IMR-90 (cell line): ENCODE data around the gene NUP210. TPM values are rescaled to one million over a fixed set of nuclear protein-coding genes. Genes with fewer than 3 reads are reported as not detected.

Experiments used
- ATAC-seq: fragments of 200-7000 bp; cut with Tn5 transposase; 2 replicates; pipeline ENCODE4 v1.9.1; 2020; ENCODE audit warnings: low read depth, mild to moderate bottlenecking, moderate library complexity
- BruUV-seq: library from RNA; stranded (reverse); fragments of 400-500 nt; replicated peaks from 2 replicates; lab custom pipeline; 2021; lab: Mats Ljungman, UMichigan
- CTCF ChIA-PET: fragments of 300-600 bp; formaldehyde crosslinking; extraction: SDS; loops from one replicate; lab custom pipeline; 2021; ENCODE audit warnings: antibody characterized with exemption; lab: Yijun Ruan, JAX
- POLR2A ChIA-PET: fragments of 300-600 bp; sonication (Branson Sonifier 250); formaldehyde crosslinking; loops from one replicate; lab custom pipeline; 2022; ENCODE audit warnings: antibody characterized with exemption; ENCODE audit not compliant: unreplicated experiment; lab: Charles Lee
- DNase-seq: peaks from one replicate; pipeline ENCODE4 v3.0.0; 2013
- H2AFZ ChIP-seq: replicated peaks from 2 replicates; pipeline ENCODE3; 2013; ENCODE audit warnings: low read length, mild to moderate bottlenecking; ENCODE audit not compliant: poor library complexity
- H2AK5ac ChIP-seq: 2 replicates; pipeline ENCODE4 v1.6.1; 2013; ENCODE audit warnings: low read depth, low read length, inconsistent platforms
- H2AK9ac ChIP-seq: replicated peaks from 2 replicates; pipeline ENCODE3; 2013; ENCODE audit warnings: mild to moderate bottlenecking, low read depth, low read length, moderate library complexity; ENCODE audit not compliant: poor library complexity
- H2BK120ac ChIP-seq: 2 replicates; pipeline ENCODE4 v1.6.1; 2013; ENCODE audit warnings: low read depth, low read length, inconsistent platforms
- H2BK15ac ChIP-seq: 3 replicates; pipeline ENCODE4 v1.6.1; 2013; ENCODE audit warnings: low read depth, low read length, inconsistent platforms
- H2BK20ac ChIP-seq: 2 replicates; pipeline ENCODE4 v1.6.1; 2013; ENCODE audit warnings: low read depth, mild to moderate bottlenecking, inconsistent platforms, low read length, moderate library complexity
- H2BK5ac ChIP-seq: 2 replicates; pipeline ENCODE4 v1.6.1; 2013; ENCODE audit warnings: mild to moderate bottlenecking, low read depth, low read length, inconsistent platforms; ENCODE audit not compliant: poor library complexity, severe bottlenecking
- H3K14ac ChIP-seq: replicated peaks from 2 replicates; pipeline ENCODE4 v1.6.1; 2013; ENCODE audit warnings: low read depth, low read length, inconsistent platforms
- H3K18ac ChIP-seq: 2 replicates; pipeline ENCODE4 v1.6.1; 2013; ENCODE audit warnings: low read depth, low read length, control low read depth
- H3K23ac ChIP-seq: 2 replicates; pipeline ENCODE4 v1.6.1; 2013; ENCODE audit warnings: low read depth, low read length, inconsistent platforms
- H3K27ac ChIP-seq: 2 replicates; pipeline ENCODE4 v1.5.1; 2013; ENCODE audit warnings: mild to moderate bottlenecking, control low read depth, low read length; ENCODE audit not compliant: insufficient read depth
- H3K27me3 ChIP-seq: 2 replicates; pipeline ENCODE4 v1.6.1; 2013; ENCODE audit warnings: low read length; ENCODE audit not compliant: control insufficient read depth, insufficient read depth
- H3K36me3 ChIP-seq: 2 replicates; pipeline ENCODE4 v1.6.1; 2013; ENCODE audit warnings: low read length, mixed read lengths; ENCODE audit not compliant: control insufficient read depth, insufficient read depth
- H3K4ac ChIP-seq: 2 replicates; pipeline ENCODE4 v1.6.1; 2013; ENCODE audit warnings: low read depth, low read length, inconsistent platforms
- H3K4me1 ChIP-seq: 2 replicates; pipeline ENCODE4 v1.6.1; 2013; ENCODE audit warnings: low read length, mixed read lengths; ENCODE audit not compliant: control insufficient read depth, insufficient read depth
- H3K4me2 ChIP-seq: 2 replicates; pipeline ENCODE4 v1.6.1; 2013; ENCODE audit warnings: low read depth, mild to moderate bottlenecking, control low read depth, low read length, moderate library complexity
- H3K4me3 ChIP-seq: 2 replicates; pipeline ENCODE4 v1.5.1; 2013; ENCODE audit warnings: low read depth, mild to moderate bottlenecking, control low read depth, low read length, moderate library complexity; ENCODE audit not compliant: insufficient read depth
- H3K56ac ChIP-seq: 2 replicates; pipeline ENCODE4 v1.6.1; 2013; ENCODE audit warnings: low read length, inconsistent platforms; ENCODE audit not compliant: insufficient read depth; ENCODE audit errors: extremely low read depth
- H3K79me1 ChIP-seq, 2 experiments: 2 replicates each; pipeline ENCODE4 v1.6.1; 2013; ENCODE audit warnings: low read length in 2 of 2, inconsistent platforms in 1 of 2, low read depth in 1 of 2
- H3K9ac ChIP-seq: 2 replicates; pipeline ENCODE4 v1.6.1; 2013; ENCODE audit warnings: low read depth, low read length, control low read depth
- H3K9me1 ChIP-seq: 2 replicates; pipeline ENCODE4 v1.6.1; 2013; ENCODE audit warnings: low read length, inconsistent platforms; ENCODE audit not compliant: insufficient read depth
- H3K9me3 ChIP-seq: 2 replicates; pipeline ENCODE4 v1.6.1; 2013; ENCODE audit warnings: low read length; ENCODE audit not compliant: control insufficient read depth, insufficient read depth
- H4K20me1 ChIP-seq: 2 replicates; pipeline ENCODE4 v1.6.1; 2013; ENCODE audit warnings: low read length, inconsistent platforms; ENCODE audit not compliant: insufficient read depth
- H4K5ac ChIP-seq: 2 replicates; pipeline ENCODE4 v1.6.1; 2013; ENCODE audit warnings: mild to moderate bottlenecking, low read depth, low read length, control low read depth
- H4K8ac ChIP-seq, 2 experiments: 2 replicates each; pipeline ENCODE4 v1.6.1; 2013; ENCODE audit warnings: low read depth in 2 of 2, low read length in 2 of 2, control low read depth in 1 of 2, inconsistent platforms in 1 of 2
- H4K91ac ChIP-seq: 2 replicates; pipeline ENCODE4 v1.6.1; 2013; ENCODE audit warnings: low read depth, low read length, inconsistent platforms; ENCODE audit not compliant: insufficient read depth
- CEBPB ChIP-seq: IDR thresholded peaks from 2 replicates; pipeline ENCODE4 v1.6.1; 2012; ENCODE audit warnings: low read depth, low read length, improper control_type of control experiment
- CTCF ChIP-seq: conservative IDR thresholded peaks from 2 replicates; pipeline ENCODE4 v1.5.1; 2012; ENCODE audit warnings: mild to moderate bottlenecking, low read depth, low read length, improper control_type of control experiment
- MAFK ChIP-seq: IDR thresholded peaks from 2 replicates; pipeline ENCODE4 v1.6.1; 2012; ENCODE audit warnings: low read depth, low read length, improper control_type of control experiment
- MAZ ChIP-seq: IDR thresholded peaks from 2 replicates; pipeline ENCODE4 v1.6.1; 2012; ENCODE audit warnings: low read depth, mild to moderate bottlenecking, low read length, improper control_type of control experiment, moderate library complexity, borderline replicate concordance
- MXI1 ChIP-seq: IDR thresholded peaks from 2 replicates; pipeline ENCODE4 v1.6.1; 2012; ENCODE audit warnings: low read depth, mild to moderate bottlenecking, low read length, moderate library complexity, borderline replicate concordance
- POLR2A ChIP-seq: IDR thresholded peaks from 2 replicates; pipeline ENCODE4 v1.6.1; 2012; ENCODE audit warnings: mild to moderate bottlenecking, low read depth, low read length
- RAD21 ChIP-seq: IDR thresholded peaks from 2 replicates; pipeline ENCODE4 v1.6.1; 2012; ENCODE audit warnings: low read length, improper control_type of control experiment
- RCOR1 ChIP-seq: IDR thresholded peaks from 2 replicates; pipeline ENCODE4 v1.6.1; 2012; ENCODE audit warnings: mild to moderate bottlenecking, low read length, improper control_type of control experiment; ENCODE audit not compliant: insufficient replicate concordance
- SMC3 ChIP-seq: fragments of 150-350 bp; IDR thresholded peaks from 2 replicates; pipeline ENCODE4 v1.6.1; 2016; ENCODE audit warnings: low read depth, mild to moderate bottlenecking, antibody characterized with exemption, low read length, moderate library complexity
- USF2 ChIP-seq: fragments of 150-350 bp; IDR thresholded peaks from 2 replicates; pipeline ENCODE4 v1.6.1; 2017; ENCODE audit warnings: mild to moderate bottlenecking, antibody characterized with exemption, low read length, low read depth
- WGBS, 2 experiments: methylation state at CpG; one replicate each; pipeline versions ENCODE4 v1.1.5 to v1.1.7; 2013; ENCODE audit warnings: missing lambda C conversion rate in 2 of 2; ENCODE audit not compliant: insufficient read length in 1 of 2; ENCODE audit errors: extremely low coverage in 2 of 2; 5-methylcytosine and 5-hydroxymethylcytosine counted together
- dilution Hi-C: fragments of 300-500 bp; cut with HindIII; formaldehyde crosslinking; loops from one replicate; pipeline ENCODE4 v1.14.3; 2018; ENCODE audit warnings: low sequenced_read_pairs; ENCODE audit not compliant: unreplicated experiment
- in situ Hi-C: fragments of 300-500 bp; cut with MboI; formaldehyde crosslinking; loops from 3 replicates; pipeline ENCODE4 v1.14.3; 2019; ENCODE audit warnings: low sequenced_read_pairs, inconsistent platforms, mixed read lengths
- intact Hi-C: fragments of 100-400 bp; cut with micrococcal nuclease; formaldehyde crosslinking; loops from 2 replicates; pipeline ENCODE4 v1.10.0; 2022
- polyA plus RNA-seq, 3 experiments: library from polyadenylated mRNA; depleted of rRNA; stranded (reverse); fragments of >200 nt; gene quantifications; 2 replicates each; pipeline ENCODE4 v1.2.3, GENCODE V29; 2012; ENCODE audit warnings: low replicate concordance in 1 of 3
- total RNA-seq: library from RNA; depleted of rRNA; stranded (reverse); fragments of >200 nt; gene quantifications from 2 replicates; pipeline ENCODE4 v1.2.3, GENCODE V29; 2012

Gene NUP210
- total and polyA plus RNA-seq, 2 of the 4 experiments (the other 2 are of a cell fraction) = under 0.01 to 0.03 TPM

DNA sequence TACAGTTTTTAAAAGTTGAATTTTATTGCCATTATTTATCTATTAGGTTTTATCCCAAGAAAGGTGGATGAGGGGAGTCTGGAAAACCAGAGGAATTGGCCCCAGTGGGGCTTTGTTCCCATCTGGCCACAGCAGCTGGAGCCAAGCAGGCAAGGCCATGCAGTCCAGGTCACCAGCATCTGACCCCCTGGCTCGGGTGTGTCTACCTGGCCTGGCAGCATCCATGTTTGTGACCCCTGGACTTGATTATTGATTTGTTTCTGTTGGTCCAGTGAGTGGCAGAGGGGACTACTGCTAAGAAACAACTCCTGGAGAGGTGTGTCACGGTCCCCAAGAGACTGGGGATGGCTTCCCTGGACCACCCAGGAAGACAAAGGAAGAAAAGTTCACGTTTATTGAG is 111.1 kb downstream of the NUP210 start:
- no peak for TF ChIP-seq POLR2A
- no peak for TF ChIP-seq USF2
- no peak for TF ChIP-seq CTCF
- no peak for TF ChIP-seq RCOR1
- no peak for TF ChIP-seq RAD21
- TF ChIP-seq SMC3 = no peak
- TF ChIP-seq MAFK = no peak
- no peak for TF ChIP-seq CEBPB
- no peak for TF ChIP-seq MXI1
- no peak for TF ChIP-seq MAZ
- dilution Hi-C loops = no loop called here
- CTCF ChIA-PET = no interaction called here

More for the DNA sequence above, 111.1 kb downstream of the NUP210 start:
- intact Hi-C loops = loop anchor here (10.0 kb wide), 1 partner anchor 146 kb away; no protein-coding TSS in a partner anchor
- H3K4me1 ChIP-seq = no peaks in the 10 kb centered on the region
- POLR2A ChIA-PET = no interaction called here
- WGBS, 2 experiments = 0% methylated on average over 2 of the region's 3 CpGs; no CpG with 5 or more reads in 1 of the 2 experiments
- peaks cover 4% of the 10 kb centered on the region; the same call in 1 of the 2 replicates for H3K27me3 ChIP-seq
- ATAC-seq (no peak), DNase-seq (no peak)
- H4K20me1 ChIP-seq = no peaks in the 10 kb centered on the region
- no peak overlapping the region for H4K91ac ChIP-seq
- no peaks in the 10 kb centered on the region for H3K79me1 ChIP-seq
- no peak overlapping the region for H2BK20ac ChIP-seq
- no peak overlapping the region for H3K14ac ChIP-seq
- H2BK15ac ChIP-seq = no peak overlapping the region
- no TSS peak for BruUV-seq
- H2BK5ac ChIP-seq = no peak overlapping the region
- H2BK120ac ChIP-seq = no peak overlapping the region
- H3K56ac ChIP-seq = no peak overlapping the region
- no peaks in the 10 kb centered on the region for H3K9me1 ChIP-seq
- no peak overlapping the region for H3K4me3 ChIP-seq
- H3K36me3 ChIP-seq = no peaks in the 10 kb centered on the region
- in situ Hi-C loops = no loop called here
- no peak overlapping the region for H3K4me2 ChIP-seq
- H3K4ac ChIP-seq = no peak overlapping the region
- no peak overlapping the region for H4K5ac ChIP-seq
- no peak overlapping the region for H2AFZ ChIP-seq
- no peak overlapping the region for H3K9ac ChIP-seq
- no peak overlapping the region for H3K23ac ChIP-seq
- H4K8ac ChIP-seq = no peak overlapping the region
- H3K18ac ChIP-seq = no peak overlapping the region
- H2AK9ac ChIP-seq = no peak overlapping the region
- no peaks in the 10 kb centered on the region for H3K9me3 ChIP-seq
- H2AK5ac ChIP-seq = no peak overlapping the region
- H3K27ac ChIP-seq = no peak overlapping the region
